IPS-NIHi7 (cell line): ENCODE measurements around the gene NCOA3.

Source experiments
- DNase-seq: peaks from one replicate; pipeline ENCODE4 v3.0.0; 2012; ENCODE audit warnings: mixed read lengths; ENCODE audit errors: extremely low spot score

The NCOA3 gene

GRCh38 chr20:47677635-47678453, 176.2 kb downstream of the NCOA3 start:
- peak; percentile 90 for DNase-seq

- no peak for DNase-seq
Measured at GRCh38 chr20:47678536-47678935, 176.8 kb downstream of the NCOA3 start.

GRCh38 chr20:47679462-47679861, 177.8 kb downstream of the NCOA3 start:
- DNase-seq = no peak

GRCh38 chr20:47680804-47681529, 179.3 kb downstream of the NCOA3 start:
- DNase-seq = no peak

GRCh38 chr20:47682028-47682783, 180.5 kb downstream of the NCOA3 start:
- DNase-seq = no peak

- no peak for DNase-seq
Measured at GRCh38 chr20:47682916-47683315, 181.2 kb downstream of the NCOA3 start.

GRCh38 chr20:47684306-47685080, 182.8 kb downstream of the NCOA3 start:
- DNase-seq = no peak

GRCh38 chr20:47686545-47686944, 184.9 kb downstream of the NCOA3 start:
- no peak for DNase-seq

GRCh38 chr20:47687095-47687987, 185.7 kb downstream of the NCOA3 start:
- DNase-seq = no peak

- DNase-seq = peak; percentile 64
Measured at GRCh38 chr20:47688385-47689381, 187.0 kb downstream of the NCOA3 start.

GRCh38 chr20:47689731-47690130, 188.0 kb downstream of the NCOA3 start:
- no peak for DNase-seq

- DNase-seq = no peak
Measured at GRCh38 chr20:47691625-47692024, 189.9 kb downstream of the NCOA3 start.

- DNase-seq = no peak
Measured at GRCh38 chr20:47694021-47694818, 192.5 kb downstream of the NCOA3 start.

GRCh38 chr20:47696856-47697255, 195.2 kb downstream of the NCOA3 start:
- DNase-seq = no peak

GRCh38 chr20:47698142-47698541, 196.5 kb downstream of the NCOA3 start:
- DNase-seq = no peak

GRCh38 chr20:47699818-47700217, 198.1 kb downstream of the NCOA3 start:
- DNase-seq = no peak

- DNase-seq = no peak
Measured at GRCh38 chr20:47700327-47700726, 198.6 kb downstream of the NCOA3 start.

- no peak for DNase-seq
Measured at GRCh38 chr20:47701612-47702011, 199.9 kb downstream of the NCOA3 start.
